Measurements from ENCODE around the gene PRKCH.

- TF ChIP-seq, protein P1, sequence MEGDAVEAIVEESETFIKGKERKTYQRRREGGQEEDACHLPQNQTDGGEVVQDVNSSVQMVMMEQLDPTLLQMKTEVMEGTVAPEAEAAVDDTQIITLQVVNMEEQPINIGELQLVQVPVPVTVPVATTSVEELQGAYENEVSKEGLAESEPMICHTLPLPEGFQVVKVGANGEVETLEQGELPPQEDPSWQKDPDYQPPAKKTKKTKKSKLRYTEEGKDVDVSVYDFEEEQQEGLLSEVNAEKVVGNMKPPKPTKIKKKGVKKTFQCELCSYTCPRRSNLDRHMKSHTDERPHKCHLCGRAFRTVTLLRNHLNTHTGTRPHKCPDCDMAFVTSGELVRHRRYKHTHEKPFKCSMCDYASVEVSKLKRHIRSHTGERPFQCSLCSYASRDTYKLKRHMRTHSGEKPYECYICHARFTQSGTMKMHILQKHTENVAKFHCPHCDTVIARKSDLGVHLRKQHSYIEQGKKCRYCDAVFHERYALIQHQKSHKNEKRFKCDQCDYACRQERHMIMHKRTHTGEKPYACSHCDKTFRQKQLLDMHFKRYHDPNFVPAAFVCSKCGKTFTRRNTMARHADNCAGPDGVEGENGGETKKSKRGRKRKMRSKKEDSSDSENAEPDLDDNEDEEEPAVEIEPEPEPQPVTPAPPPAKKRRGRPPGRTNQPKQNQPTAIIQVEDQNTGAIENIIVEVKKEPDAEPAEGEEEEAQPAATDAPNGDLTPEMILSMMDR (IDR thresholded peaks at IDR 0.05; ENCODE audit: borderline replicate concordance, extremely low read depth, low read length, poor library complexity, severe bottlenecking) = no peak
- no peak for TF ChIP-seq EZH2 (IDR thresholded peaks at IDR 0.05; ENCODE audit: borderline replicate concordance, low read depth, low read length, severe bottlenecking)
Measured at GRCh38 chr14:61284001-61284400, 37.4 kb upstream of the PRKCH start.
